Stimulated activated CD4-positive, alpha-beta T cell treated with anti-CD3 and anti-CD28 coated beads, Interleukin-2, amount 100 ng/mL, for 48 hours (primary cell): Measurements from ENCODE around the gene HERC3.
A peak's percentile ranks its signal among the peaks of the same experiment; 100 is the strongest.

ENCODE experiments used
- DNase-seq, 2 donors: peaks; one replicate each; pipeline ENCODE4 v3.0.0-alpha.2; 2020

HERC3 gene

GRCh38 chr4:88722828-88723227 is 130.5 kb downstream of the HERC3 start:
- no peak for DNase-seq

DNA sequence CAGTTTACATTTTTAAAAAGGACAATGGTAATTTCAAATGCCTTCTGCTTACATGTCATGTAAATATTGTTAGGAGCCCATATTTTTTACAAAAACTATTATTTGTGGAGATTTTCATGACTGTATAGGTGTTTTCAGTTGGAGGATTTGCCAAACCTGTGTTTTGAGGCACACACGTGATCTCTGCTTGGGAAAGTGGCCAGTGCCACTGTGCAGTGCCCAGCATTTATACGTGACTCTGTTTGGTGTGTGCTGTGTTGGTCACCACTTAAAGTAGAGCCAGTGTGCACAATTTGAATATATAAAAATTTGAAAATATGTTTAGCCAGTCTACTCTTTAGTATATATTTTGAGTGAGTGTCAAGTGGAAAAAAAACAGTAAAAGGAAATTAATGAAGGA is 132.1 kb downstream of the HERC3 start:
- DNase-seq, result no peak

DNA sequence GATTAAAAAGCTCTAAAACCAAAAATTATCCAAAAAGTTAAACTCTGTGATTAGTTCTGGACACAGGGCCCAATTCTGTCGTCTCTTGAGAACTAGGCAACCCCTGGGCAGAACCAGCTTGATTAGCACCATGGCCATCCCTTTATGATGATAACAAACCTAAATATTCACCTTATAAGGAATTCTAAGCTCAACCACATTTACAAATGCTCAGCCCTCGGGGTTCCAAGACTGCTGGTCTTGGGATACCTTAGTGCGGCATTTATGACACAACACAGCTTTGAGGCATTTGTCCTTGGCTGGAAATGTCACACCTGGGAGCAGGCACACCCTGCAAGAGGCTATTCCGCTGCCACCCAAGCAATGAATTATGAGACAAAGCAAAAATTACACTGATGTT is 132.9 kb downstream of the HERC3 start:
- no peak for DNase-seq

- no peak for DNase-seq
Observed at GRCh38 chr4:88725986-88726385, 133.7 kb downstream of the HERC3 start.

DNA sequence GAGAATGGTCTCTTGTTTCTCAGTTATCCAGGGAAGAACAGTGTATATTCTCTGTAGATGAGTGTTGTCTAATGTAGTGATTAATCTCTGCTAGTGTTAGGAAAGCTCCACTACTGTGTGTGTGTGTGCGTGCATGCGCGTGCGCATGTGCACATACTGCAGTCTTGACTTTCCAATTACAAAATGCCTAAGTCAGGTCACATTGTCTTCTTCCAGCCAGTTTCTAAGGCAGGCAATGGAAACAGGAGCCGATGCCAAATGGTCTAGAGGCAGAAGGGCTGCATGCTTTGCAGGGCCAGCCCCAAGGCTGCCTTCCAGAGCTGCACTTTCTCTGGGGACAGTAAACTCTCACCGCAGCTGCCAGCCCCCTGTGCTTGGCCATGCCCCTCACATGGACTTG is 135.9 kb downstream of the HERC3 start:
- no peak for DNase-seq

- no peak for DNase-seq
Observed at GRCh38 chr4:88729146-88729760, 137.0 kb downstream of the HERC3 start.

DNA sequence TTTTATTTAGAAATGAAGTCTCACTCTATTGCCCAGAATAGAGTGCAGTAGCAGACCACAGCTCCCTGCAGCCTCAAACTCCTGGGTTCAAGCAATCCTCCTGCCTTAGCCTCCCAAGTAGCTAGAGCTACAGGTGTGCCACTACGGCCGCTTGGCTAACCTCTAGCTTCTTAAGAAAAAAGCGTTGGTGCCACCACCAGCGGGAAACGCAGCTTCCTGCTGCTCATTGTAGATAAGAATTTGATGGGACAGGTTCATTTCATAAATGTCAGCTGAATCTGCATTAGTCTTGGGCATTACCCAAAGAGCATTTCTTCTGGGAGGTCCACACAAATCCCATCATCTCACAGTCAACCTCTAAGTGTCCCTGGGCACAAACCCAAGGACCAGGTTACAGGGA is 138.5 kb downstream of the HERC3 start:
- DNase-seq, result no peak

DNA sequence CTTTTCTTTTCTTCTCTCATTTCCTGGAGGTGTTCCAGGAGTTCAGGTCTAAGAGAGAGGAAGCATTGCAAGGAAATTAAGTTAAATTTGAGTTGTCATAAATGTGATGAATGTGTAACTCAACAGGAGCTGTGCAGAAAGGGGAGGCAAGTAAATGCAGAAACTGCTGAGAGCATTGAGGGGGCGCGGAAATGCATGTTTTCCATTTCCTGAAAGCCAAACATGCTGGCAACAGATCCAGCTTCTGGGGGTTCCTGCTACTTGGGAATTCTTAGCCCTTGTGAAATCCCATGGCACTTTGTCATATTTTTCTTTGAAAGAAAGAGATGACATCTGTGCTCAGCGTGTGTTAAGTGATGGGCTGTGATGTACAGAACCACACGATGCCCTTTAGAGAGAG is 139.1 kb downstream of the HERC3 start:
- no peak for DNase-seq

DNA sequence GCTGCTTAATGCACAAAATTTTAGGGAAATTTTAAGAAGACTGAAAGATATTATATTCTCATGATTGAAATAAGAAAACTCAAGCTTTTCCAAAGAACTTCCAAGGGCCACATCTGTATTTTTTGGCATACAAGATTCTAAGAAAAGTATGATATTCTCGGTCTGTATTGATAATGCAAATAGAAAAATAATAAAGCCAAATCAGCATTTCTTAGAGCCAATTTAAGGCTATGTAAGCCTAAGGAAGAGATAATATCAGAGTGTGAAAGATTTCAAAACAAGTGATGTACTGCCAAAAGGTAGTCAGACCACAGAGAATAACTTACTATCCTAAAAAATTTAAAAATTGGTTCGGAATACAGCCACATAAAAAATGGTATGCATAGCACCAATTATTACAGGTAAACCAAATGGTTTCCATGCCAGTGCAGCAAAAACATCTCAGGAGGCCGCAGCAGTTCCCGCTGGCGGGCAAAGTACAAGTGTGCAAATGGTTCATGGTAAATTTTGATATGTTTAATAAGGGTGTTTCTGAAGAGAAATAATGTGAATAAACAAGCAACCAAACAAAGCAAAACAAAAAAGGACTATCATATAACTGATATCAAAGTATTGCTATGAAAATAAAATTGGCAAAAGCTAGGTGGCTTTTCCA is 140.6 kb downstream of the HERC3 start:
- DNase-seq, result no peak

- DNase-seq, result no peak
Observed at GRCh38 chr4:88734403-88734949, 142.2 kb downstream of the HERC3 start.

DNA sequence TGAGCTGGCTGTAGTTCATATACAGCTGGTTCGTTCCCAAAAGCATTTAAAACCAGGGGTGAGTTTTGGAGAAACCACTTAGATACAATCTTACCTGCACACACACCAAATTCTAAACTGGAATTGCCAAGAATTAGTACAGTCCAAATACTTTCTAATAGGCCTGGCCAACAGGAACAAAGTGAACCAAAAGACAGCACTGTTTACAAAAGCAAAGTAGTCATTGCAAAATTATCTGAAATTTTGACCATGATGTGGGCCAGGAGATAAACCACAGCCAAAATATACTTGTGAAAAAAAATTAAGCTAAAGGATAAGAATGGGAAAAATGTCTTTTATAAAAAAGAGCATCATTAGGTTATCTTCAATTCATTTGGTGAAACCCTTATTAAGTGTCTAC is 143.3 kb downstream of the HERC3 start:
- no peak for DNase-seq

GRCh38 chr4:88736264-88736663 is 144.0 kb downstream of the HERC3 start:
- DNase-seq, result no peak

DNA sequence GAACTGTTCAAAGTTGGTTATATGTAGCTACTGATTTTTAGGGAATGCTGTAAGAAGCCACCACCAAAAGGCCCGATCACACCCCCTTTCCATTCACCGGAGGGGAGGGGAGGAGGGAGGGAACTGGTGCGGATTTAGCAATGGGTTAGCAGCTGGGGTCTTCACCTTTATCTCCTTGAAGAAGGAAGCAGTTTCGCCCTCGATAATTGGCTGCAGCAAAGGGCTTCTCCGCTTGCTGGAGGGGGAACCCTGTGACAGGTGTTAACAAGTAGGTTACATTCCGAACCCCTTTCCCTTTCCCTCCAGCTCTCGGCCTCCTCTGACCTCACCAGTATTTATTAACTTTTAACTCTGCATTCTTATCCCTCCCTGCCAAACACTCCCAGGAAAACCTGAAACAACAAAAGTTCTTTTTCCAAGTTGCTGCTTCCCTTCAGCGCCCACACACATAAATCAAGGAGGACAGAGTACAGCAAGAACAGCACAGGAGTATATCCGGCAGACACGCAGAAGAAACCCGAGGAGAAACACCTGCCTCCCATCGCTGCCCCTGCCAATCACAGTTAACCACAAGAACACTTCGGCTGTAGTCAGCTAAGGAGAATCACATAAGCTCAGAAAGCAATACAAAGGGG is 145.1 kb downstream of the HERC3 start:
- DNase-seq, result peak in 1 of 2 donors; percentile 14

GRCh38 chr4:88738180-88738579 is 145.9 kb downstream of the HERC3 start:
- DNase-seq, result no peak

- DNase-seq, result no peak
Observed at GRCh38 chr4:88742561-88742960, 150.3 kb downstream of the HERC3 start.

GRCh38 chr4:88743696-88744095 is 151.4 kb downstream of the HERC3 start:
- DNase-seq, result no peak

DNA sequence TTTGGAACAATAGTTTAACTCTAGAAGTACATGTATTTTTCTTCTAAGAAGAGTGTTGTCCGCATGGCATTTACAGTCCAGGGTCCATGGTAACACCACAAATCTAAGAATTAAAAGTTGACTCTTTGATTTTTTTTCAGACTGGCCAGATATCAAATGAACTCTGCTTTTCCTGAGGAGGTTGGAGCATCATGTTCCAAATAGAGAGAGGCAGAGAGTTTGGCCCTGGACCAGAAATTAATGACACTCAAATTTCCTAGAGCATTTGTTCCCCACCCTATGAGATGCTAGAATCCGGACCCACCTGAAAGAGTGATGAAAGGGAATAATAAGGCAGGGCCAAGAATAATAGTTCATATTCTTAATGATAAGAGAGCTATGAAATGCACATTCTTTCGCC is 152.3 kb downstream of the HERC3 start:
- no peak for DNase-seq

GRCh38 chr4:88745175-88745574 is 152.9 kb downstream of the HERC3 start:
- no peak for DNase-seq

- DNase-seq, result no peak
Observed at GRCh38 chr4:88745581-88746163, 153.4 kb downstream of the HERC3 start.

- no peak for DNase-seq
Observed at GRCh38 chr4:88746206-88746605, 153.9 kb downstream of the HERC3 start.

GRCh38 chr4:88747351-88747750 is 155.1 kb downstream of the HERC3 start:
- no peak for DNase-seq

GRCh38 chr4:88750369-88750768 is 158.1 kb downstream of the HERC3 start:
- no peak for DNase-seq

DNA sequence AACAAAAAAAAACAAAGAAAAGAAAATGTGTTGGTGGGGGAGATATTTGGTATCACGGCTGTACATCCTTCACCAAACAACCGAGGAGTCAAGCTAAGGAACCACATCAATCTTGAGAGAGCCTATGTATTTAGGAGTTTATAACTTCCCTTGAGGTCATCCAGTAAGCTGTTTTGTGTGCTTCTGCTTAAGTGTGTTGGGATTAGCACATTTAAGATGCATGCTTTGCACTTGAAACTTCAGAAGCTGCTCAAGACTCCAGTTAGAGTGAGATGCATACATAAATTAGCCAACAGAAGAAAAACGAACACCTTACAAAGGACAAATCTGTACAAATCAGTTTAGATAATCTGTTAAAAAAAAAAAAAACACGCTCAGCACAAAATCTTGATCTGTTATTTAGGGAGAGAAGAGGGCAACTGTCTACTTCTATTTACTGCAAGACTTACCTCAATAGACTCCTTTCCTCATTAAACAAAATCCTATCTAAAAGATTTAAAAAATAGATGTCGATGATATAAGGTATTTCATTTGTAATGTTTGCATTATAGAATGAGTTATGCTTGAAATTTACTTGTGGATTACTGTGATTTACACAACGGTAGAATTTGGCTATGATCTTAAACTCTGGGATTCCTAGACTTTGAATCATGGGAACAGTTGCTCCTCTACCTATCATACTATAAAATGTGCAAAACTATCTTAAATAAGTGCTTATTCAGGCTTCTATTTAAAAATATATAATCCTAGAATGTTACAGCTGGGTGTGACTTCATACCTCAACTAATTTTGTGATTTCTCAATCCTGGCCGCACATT is 159.2 kb downstream of the HERC3 start:
- DNase-seq, result no peak
